ENCODE results near the gene ALDH1A3.

ALDH1A3 gene

DNA sequence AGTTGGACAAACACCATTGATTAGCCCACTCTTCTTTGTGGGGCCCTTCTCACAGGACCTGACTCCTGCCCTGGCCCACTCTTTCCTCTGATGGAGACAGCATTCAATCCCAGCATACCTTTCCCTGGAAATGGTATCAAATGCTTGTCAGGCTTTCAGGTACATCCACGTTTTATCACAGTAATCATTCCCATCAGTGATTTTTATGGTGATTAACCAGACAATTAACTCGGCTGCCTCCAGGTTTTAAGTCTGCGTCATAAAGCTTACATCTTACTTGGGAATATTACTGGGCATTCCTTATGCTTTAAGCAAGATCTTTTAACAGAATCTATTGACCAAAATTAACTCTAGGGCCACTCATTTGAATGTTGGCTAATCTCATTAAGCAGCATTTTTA is 72.9 kb downstream of the ALDH1A3 start (continued):
- no peak for TF ChIP-seq ZNF112 (tag by site-specific recombination; IDR thresholded peaks at IDR 0.05)
- TF ChIP-seq ZSCAN16 (tag by site-specific recombination; IDR thresholded peaks at IDR 0.05), result no peak
- no peak for TF ChIP-seq ZNF792 (tag by site-specific recombination; IDR thresholded peaks at IDR 0.05)
- TF ChIP-seq ZNF658 (tag by site-specific recombination; IDR thresholded peaks at IDR 0.05), result no peak
- TF ChIP-seq KLF1 (tag by site-specific recombination; IDR thresholded peaks at IDR 0.05), result no peak
- no peak for TF ChIP-seq ZNF701 (tag by site-specific recombination; IDR thresholded peaks at IDR 0.05)

DNA sequence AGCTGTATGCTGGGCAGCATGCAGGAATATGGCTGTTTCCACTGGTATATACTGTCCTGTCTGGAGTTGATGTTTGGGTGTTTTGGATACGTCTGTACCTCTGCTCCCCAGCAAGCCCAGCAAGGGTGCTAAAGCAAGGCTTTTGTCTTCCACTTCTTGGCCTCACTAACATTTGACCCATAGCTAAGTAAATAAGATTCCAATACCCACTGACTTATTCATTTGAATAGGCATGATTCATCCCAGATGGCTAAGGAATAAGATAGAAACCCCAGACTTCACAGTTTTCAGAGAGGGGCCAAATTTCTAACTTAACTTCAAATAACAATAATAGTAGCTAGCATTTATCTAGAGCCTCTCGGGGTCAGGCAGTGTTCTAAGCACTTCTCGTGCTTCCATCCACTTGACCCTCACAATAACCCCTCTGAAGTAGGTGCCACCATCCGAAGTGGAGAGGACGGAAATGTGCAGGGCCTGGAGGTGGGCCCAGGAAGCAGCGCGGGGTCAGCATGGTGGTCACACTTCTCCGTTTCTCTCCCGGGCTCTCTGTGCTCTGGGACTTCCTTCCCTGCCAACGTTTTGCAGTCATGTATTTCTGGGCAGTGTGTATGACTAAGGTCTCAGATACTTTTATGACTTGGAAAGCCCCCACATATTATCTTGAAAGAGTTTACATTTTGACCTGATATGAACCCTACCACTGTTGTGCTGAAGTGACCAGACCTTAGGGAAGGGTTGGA is 78.9 kb downstream of the ALDH1A3 start:
- no peak overlapping the region for H3K4me3 ChIP-seq (ENCODE audit: low read depth, low read length)
- CTCF ChIA-PET, result interaction anchor here (2.6 kb wide), 1 partner anchor 50 kb away, joined by 9 read pairs; no protein-coding TSS in a partner anchor
- no peaks in the 10 kb centered on the region for H3K4me1 ChIP-seq (ENCODE audit: control insufficient read depth, insufficient read depth, low read length)

DNA sequence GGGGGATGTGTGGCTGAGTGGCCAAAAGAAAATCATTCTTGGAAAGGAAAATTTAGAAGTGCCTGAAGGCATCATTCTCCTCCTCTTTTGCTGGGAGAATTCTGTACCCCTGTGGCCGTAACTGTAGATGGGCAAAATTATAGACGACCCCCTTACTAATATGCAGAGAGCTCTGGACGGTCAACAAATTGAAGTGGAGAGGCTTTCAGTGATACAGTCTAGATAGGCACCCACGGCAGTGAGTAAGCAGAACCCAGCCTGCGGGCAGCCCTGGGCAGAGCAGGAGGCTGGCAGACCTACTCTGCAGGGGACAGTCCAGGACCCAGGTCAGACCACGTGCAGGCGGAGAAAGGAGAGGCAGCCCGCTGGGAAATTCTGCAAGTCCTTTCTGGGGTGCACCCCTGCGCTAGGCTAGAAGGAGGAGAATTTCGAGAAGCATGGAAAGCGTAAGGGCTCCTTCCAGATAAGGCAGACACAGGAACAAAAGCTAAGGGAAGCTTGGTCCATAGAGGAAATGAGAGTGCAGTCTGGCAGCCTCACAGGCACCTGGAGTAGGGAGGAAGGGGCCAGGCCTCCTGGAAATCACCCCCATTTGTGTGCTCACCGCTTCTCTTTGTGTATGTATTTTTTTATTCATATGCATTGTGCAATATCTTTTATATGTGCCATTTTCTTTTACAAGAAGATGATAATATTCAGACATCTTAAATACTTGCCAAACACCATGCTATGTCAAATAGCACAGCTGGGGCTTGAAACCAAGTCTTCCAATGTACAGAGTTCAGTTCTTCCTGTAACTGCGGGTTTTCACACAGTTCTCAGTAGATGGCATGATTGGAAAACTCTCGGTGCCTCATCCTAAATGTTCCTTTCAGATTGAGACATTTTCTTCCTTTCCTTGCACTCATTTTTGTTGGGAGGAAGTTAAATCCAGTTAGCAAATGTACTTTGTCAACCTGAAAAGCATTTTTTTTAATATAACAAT is 79.7 kb downstream of the ALDH1A3 start:
- H3K4me3 ChIP-seq (ENCODE audit: low read depth, low read length), result no peak overlapping the region
- POLR2A ChIA-PET, result no interaction called here

More for the DNA sequence above, 78.9 kb downstream of the ALDH1A3 start:
- no peak overlapping the region for H3K27ac ChIP-seq (ENCODE audit: extremely low read depth, low read depth, low read length)
- H3K36me3 ChIP-seq (ENCODE audit: control insufficient read depth in 2 of 2, insufficient read depth in 1 of 2, low read length in 2 of 2), result no peaks in the 10 kb centered on the region
- POLR2A ChIA-PET, result no interaction called here
- no peaks in the 10 kb centered on the region for H3K9me3 ChIP-seq (ENCODE audit: control insufficient read depth, insufficient read depth, low read depth, low read length)
- TF ChIP-seq ZNF701 (tag by site-specific recombination; IDR thresholded peaks at IDR 0.05), result no peak
- TF ChIP-seq ZNF660 (tag by site-specific recombination; IDR thresholded peaks at IDR 0.05), result no peak
- TF ChIP-seq ZNF404 (tag by site-specific recombination; IDR thresholded peaks at IDR 0.05), result no peak
- no peak for TF ChIP-seq ZBTB7A (tag by site-specific recombination; IDR thresholded peaks at IDR 0.05; ENCODE audit: low read depth)

More for the DNA sequence above, 79.7 kb downstream of the ALDH1A3 start:
- H3K9me3 ChIP-seq (ENCODE audit: control insufficient read depth, insufficient read depth, low read depth, low read length), result no peaks in the 10 kb centered on the region
- CTCF ChIA-PET, result interaction anchor here (0.7 to 2.6 kb wide), 2 partner anchors 34 to 49 kb away, joined by 3 to 9 read pairs; no protein-coding TSS in a partner anchor
- H3K36me3 ChIP-seq (ENCODE audit: control insufficient read depth in 2 of 2, insufficient read depth in 1 of 2, low read length in 2 of 2), result no peaks in the 10 kb centered on the region
- TF ChIP-seq ZNF558 (tag by site-specific recombination; IDR thresholded peaks at IDR 0.05) (no peak), SETDB1 (IDR thresholded peaks at IDR 0.05; ENCODE audit: insufficient read length, low read length) (no peak), ZNF747 (tag by site-specific recombination; IDR thresholded peaks at IDR 0.05) (no peak), ZFP3 (tag by site-specific recombination; IDR thresholded peaks at IDR 0.05; ENCODE audit: low read depth) (no peak), ZNF521 (tag by site-specific recombination; IDR thresholded peaks at IDR 0.05) (no peak), ZNF175 (tag by site-specific recombination; IDR thresholded peaks at IDR 0.05) (no peak), KLF8 (tag by site-specific recombination; IDR thresholded peaks at IDR 0.05) (no peak), ZNF776 (tag by site-specific recombination; IDR thresholded peaks at IDR 0.05; ENCODE audit: borderline replicate concordance) (no peak), ZNF654 (tag by site-specific recombination; IDR thresholded peaks at IDR 0.05; ENCODE audit: low read depth) (no peak)
- TF ChIP-seq, protein P1, sequence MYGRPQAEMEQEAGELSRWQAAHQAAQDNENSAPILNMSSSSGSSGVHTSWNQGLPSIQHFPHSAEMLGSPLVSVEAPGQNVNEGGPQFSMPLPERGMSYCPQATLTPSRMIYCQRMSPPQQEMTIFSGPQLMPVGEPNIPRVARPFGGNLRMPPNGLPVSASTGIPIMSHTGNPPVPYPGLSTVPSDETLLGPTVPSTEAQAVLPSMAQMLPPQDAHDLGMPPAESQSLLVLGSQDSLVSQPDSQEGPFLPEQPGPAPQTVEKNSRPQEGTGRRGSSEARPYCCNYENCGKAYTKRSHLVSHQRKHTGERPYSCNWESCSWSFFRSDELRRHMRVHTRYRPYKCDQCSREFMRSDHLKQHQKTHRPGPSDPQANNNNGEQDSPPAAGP (tag by site-specific recombination; IDR thresholded peaks at IDR 0.05), result no peak
- TF ChIP-seq, protein P2, sequence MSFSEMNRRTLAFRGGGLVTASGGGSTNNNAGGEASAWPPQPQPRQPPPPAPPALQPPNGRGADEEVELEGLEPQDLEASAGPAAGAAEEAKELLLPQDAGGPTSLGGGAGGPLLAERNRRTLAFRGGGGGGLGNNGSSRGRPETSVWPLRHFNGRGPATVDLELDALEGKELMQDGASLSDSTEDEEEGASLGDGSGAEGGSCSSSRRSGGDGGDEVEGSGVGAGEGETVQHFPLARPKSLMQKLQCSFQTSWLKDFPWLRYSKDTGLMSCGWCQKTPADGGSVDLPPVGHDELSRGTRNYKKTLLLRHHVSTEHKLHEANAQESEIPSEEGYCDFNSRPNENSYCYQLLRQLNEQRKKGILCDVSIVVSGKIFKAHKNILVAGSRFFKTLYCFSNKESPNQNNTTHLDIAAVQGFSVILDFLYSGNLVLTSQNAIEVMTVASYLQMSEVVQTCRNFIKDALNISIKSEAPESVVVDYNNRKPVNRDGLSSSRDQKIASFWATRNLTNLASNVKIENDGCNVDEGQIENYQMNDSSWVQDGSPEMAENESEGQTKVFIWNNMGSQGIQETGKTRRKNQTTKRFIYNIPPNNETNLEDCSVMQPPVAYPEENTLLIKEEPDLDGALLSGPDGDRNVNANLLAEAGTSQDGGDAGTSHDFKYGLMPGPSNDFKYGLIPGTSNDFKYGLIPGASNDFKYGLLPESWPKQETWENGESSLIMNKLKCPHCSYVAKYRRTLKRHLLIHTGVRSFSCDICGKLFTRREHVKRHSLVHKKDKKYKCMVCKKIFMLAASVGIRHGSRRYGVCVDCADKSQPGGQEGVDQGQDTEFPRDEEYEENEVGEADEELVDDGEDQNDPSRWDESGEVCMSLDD (tag by site-specific recombination; IDR thresholded peaks at IDR 0.05), result no peak
- no peak overlapping the region for H3K27ac ChIP-seq (ENCODE audit: extremely low read depth, low read depth, low read length)
- H3K4me1 ChIP-seq (ENCODE audit: control insufficient read depth, insufficient read depth, low read length), result no peaks in the 10 kb centered on the region
